Cardiac muscle cell (in vitro differentiated cells and primary cell): ENCODE results near the gene CPT1C. TPM values are rescaled to one million over a fixed set of nuclear protein-coding genes. Genes with fewer than 3 reads are reported as not detected.
A peak's percentile ranks its signal among the peaks of the same experiment; 100 is the strongest.

Experiments
- DNase-seq, 2 donors: peaks; one replicate each; pipeline versions ENCODE4 v3.0.0 to v3.0.0-alpha.2; 2010 to 2017; ENCODE audit warnings: low read depth in 1 of 2, low spot score in 1 of 2
- H3K27ac ChIP-seq: fragments of 200-600 bp; sonication (generic); 2 replicates; pipeline ENCODE4 v1.5.1; 2016
- H3K27me3 ChIP-seq: fragments of 200-600 bp; sonication (generic); 2 replicates; pipeline ENCODE4 v1.6.0; 2016; ENCODE audit warnings: control low read depth
- H3K36me3 ChIP-seq: fragments of 200-600 bp; sonication (generic); 2 replicates; pipeline ENCODE4 v1.5.1; 2016; ENCODE audit warnings: control low read depth
- H3K4me1 ChIP-seq: fragments of 200-600 bp; sonication (generic); 2 replicates; pipeline ENCODE4 v1.8.1; 2017; ENCODE audit warnings: low read depth, mild to moderate bottlenecking, mixed run types
- H3K4me3 ChIP-seq: fragments of 200-600 bp; sonication (generic); 2 replicates; pipeline ENCODE4 v1.5.1; 2016; ENCODE audit warnings: mild to moderate bottlenecking
- H3K9me3 ChIP-seq: fragments of 200-600 bp; sonication (generic); 2 replicates; pipeline ENCODE4 v1.5.1; 2017; ENCODE audit warnings: low read depth, mild to moderate bottlenecking, control low read depth
- polyA plus RNA-seq: library from polyadenylated mRNA; unstranded; fragments of >200 nt; fragmentation: Nextera tagmentation; extraction: Ambion mirVana; gene quantifications from 2 replicates; pipeline ENCODE4 v1.2.1, GENCODE V29; 2016
- total RNA-seq: library from RNA; depleted of rRNA; stranded (reverse); fragments of >200 nt; gene quantifications from 2 replicates; pipeline ENCODE4 v1.2.3, GENCODE V29; 2016
- TF ChIP-seq, protein P1 (sequence below): IDR thresholded peaks from 2 replicates; pipeline ENCODE4 v1.5.1; 2012; ENCODE audit warnings: low read depth, mild to moderate bottlenecking, low read length

Gene CPT1C
- total and polyA plus RNA-seq, 2 experiments from 2014 or later = 31.7 to 33.8 TPM

DNA sequence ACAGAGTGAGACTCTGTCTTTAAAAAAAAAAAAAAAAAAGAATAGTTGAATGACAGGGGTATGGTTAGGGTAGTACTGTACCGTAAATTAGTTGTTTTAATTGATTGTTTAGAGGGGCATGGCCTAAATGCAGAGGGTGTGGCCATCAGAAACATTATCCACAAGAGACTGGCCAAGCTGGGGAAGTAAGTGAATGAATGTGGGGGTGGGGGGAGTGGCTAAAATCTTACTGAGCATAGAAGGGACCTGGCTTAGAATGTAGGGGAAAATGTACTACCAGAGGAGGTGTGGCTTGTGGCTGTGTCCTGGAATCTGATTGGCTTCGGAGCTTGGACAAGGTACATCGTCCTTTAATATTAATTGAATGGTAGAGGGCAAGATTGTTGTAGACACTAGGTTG is 21.4 kb upstream of the CPT1C start:
- DNase-seq = no peak
- no peak overlapping the region for H3K4me3 ChIP-seq
- TF ChIP-seq, protein P1, sequence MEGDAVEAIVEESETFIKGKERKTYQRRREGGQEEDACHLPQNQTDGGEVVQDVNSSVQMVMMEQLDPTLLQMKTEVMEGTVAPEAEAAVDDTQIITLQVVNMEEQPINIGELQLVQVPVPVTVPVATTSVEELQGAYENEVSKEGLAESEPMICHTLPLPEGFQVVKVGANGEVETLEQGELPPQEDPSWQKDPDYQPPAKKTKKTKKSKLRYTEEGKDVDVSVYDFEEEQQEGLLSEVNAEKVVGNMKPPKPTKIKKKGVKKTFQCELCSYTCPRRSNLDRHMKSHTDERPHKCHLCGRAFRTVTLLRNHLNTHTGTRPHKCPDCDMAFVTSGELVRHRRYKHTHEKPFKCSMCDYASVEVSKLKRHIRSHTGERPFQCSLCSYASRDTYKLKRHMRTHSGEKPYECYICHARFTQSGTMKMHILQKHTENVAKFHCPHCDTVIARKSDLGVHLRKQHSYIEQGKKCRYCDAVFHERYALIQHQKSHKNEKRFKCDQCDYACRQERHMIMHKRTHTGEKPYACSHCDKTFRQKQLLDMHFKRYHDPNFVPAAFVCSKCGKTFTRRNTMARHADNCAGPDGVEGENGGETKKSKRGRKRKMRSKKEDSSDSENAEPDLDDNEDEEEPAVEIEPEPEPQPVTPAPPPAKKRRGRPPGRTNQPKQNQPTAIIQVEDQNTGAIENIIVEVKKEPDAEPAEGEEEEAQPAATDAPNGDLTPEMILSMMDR = no peak
- H3K27ac ChIP-seq = no peak overlapping the region
- no peaks in the 10 kb centered on the region for H3K9me3 ChIP-seq
- H3K36me3 ChIP-seq = no peaks in the 10 kb centered on the region
- H3K27me3 ChIP-seq = no peaks in the 10 kb centered on the region
- peaks cover 6% of the 10 kb centered on the region for H3K4me1 ChIP-seq

DNA sequence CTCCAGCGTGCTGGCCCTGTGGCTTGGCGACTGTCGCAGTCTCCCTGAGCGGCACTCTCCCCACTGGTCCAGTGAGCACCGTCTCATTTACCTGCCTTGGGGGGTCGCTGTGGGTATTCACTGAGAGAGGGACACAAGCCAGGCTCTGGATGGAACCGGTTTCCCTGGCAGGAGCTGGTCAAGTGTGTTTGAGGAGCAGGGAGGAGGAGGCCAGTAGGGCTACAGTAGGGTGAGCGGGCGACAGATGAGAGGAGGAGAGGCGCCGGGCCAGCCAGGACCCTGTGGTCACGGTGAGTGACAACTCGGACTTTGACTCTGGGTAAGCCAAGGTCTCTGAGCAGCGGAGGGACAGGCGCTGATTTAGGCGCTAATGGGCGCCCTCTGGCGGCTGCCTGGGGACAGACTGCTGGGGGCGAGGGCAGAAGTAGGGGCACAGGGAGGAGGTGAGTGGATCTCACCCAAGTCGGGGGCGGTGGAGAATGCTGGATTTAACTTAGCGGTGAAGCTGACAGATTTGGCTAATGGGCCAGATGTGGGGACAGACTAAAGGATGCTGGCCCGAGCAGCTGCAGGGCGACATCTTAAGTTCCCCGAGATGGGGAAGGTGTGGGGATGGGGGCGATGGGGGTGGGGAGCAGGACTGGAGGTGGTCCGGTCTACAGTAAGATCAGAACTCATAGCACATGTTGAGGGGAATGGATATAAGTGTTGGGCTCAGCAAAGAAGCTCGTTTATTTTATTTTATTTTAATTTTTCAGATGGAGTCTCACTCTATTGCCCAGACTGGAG is 18.6 kb upstream of the CPT1C start:
- Histone ChIP-seq H3K36me3 (no peaks in the 10 kb centered on the region), H3K4me3 (no peak overlapping the region), H3K4me1 (no peaks in the 10 kb centered on the region), H3K27me3 (no peaks in the 10 kb centered on the region), H3K9me3 (no peaks in the 10 kb centered on the region), H3K27ac (peak overlapping the region; percentile 66)
- TF ChIP-seq, protein P1 = peak; percentile 95
- peak; percentile 79 to 91 for DNase-seq

DNA sequence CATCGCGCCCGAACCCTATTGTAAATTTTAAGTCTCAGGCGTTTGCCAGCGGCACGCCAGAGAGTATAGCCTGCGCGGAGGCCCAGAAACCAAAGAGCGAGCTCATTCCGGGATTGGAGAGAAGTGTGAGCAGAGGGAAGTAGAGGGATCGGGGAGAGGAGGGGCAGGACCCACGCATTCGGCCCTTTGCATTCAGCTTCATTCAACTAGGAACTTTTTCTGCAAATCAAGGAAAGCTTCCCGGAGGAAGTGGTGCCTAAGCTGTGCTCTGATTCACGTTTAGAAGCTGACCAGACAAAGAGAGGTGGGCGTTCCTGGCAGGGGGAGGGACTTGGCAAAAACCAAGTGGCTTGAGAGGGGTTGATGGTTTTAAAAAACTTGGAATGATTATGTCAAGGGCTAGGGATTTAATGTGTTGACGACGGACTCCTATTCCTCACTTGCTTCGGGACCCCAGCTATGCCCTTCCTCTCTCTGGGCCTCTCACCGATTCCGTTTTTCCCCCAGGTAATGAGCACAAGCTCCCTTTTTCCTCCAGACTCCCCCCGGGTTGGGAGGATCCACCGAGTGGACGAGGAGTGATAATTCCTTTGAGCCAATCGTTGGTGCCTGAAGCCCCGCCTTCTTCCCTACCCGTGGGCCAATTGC is 14.7 kb upstream of the CPT1C start:
- TF ChIP-seq, protein P1 = no peak
- peak overlapping the region; percentile 37 for H3K4me3 ChIP-seq
- DNase-seq = peak; percentile 88 to 97
- H3K9me3 ChIP-seq = no peaks in the 10 kb centered on the region
- no peaks in the 10 kb centered on the region for H3K27me3 ChIP-seq
- peaks cover 4% of the 10 kb centered on the region for H3K36me3 ChIP-seq
- H3K27ac ChIP-seq = peak overlapping the region; percentile 100
- peaks cover 10% of the 10 kb centered on the region for H3K4me1 ChIP-seq

DNA sequence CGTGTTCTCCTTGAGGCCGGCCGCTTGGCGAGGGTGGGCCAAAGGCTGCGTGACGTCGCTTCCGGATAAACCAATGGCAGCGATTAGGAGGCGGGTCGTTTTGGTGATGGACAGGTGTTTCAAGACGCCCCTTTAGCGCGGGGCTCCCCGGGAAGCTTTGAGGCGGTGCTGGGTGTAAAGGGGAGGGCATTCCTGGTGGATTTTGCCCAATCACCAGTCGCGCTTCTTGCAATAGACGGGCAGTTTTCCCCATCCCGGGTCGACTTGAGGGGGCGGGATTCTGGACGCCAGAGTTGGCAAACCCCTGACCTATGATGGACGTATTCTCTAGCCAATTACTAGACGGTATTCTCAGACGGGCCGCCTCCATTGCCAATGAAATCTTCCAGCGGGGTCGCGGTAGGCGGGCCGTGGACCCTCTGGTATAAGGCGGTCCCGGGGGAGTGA is 14.1 kb upstream of the CPT1C start:
- H3K4me3 ChIP-seq = peak overlapping the region; percentile 95
- peak overlapping the region; percentile 100 for H3K27ac ChIP-seq
- peak; percentile 100 for DNase-seq
- no peaks in the 10 kb centered on the region for H3K9me3 ChIP-seq
- no peaks in the 10 kb centered on the region for H3K27me3 ChIP-seq
- TF ChIP-seq, protein P1 = no peak
- H3K36me3 ChIP-seq = peaks cover 5% of the 10 kb centered on the region
- H3K4me1 ChIP-seq = peaks cover 10% of the 10 kb centered on the region

DNA sequence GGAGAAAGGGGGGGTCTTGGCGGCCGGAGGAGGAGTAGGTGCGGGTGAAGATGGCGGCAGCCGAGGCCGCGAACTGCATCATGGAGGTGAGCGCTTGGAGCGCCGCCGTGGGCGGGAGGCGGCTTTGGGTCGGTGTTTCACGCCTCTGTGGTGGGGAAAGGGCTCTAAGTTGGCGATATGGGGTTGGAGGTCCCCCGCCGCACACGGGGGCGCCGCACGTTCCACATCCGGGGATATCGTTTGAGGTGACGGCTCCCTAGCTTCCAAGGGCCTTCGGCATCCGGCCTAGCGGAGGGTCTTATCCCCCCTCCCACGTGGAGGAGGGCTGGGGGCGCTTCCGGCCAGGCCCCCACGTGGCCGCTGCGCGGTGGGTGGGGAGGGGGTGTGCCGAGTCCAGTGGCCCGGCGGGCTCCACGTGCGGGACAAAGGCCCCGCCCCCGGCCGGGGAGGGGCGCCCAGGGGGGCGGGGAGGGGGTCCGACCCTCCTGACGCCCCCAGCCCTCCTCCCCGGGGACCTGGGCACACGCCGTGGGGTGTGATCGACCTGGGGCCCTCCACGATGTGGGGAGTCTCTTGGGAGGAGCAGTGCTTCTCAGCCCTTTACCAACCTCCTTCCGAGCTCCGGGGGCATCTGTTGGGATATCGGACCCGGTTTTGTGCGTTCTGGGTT is 13.6 kb upstream of the CPT1C start, which contains the start of gene PRMT1:
PRMT1 (plus strand) TSS at position 41 of the 670 bp plus-strand sequence; CDS start at position 51, 10 bp downstream.
- Histone ChIP-seq H3K36me3 (peaks cover 10% of the 10 kb centered on the region), H3K27me3 (no peaks in the 10 kb centered on the region), H3K9me3 (no peaks in the 10 kb centered on the region), H3K4me3 (peak within 1 kb of the TSS; percentile 95), H3K27ac (peak within 1 kb of the TSS; percentile 100), H3K4me1 (peaks cover 10% of the 10 kb centered on the region)
- peak in 1 of 2 donors; percentile 65 for DNase-seq
- TF ChIP-seq, protein P1 = no peak
